Fibroblast of peridontal ligament (primary cell): Measurements from ENCODE around the gene HIVEP3.
"Not testable (repeated sequence)": the region's sequence is repeated elsewhere in the genome, so short reads cannot be mapped to it uniquely, and the experiment has no call there.

Source experiments
- DNase-seq: peaks from one replicate; pipeline ENCODE4 v3.0.0-alpha.2; 2010; ENCODE audit errors: extremely low read depth

Gene HIVEP3

GRCh38 chr1:41562328-41562727 is 356.4 kb downstream of the HIVEP3 start:
- DNase-seq = no peak

GRCh38 chr1:41560931-41561330 is 357.8 kb downstream of the HIVEP3 start:
- no peak for DNase-seq

- no peak for DNase-seq
Measured at GRCh38 chr1:41560496-41560895, 358.2 kb downstream of the HIVEP3 start.

GRCh38 chr1:41559331-41559730 is 359.4 kb downstream of the HIVEP3 start:
- no peak for DNase-seq

- DNase-seq = no peak
Measured at GRCh38 chr1:41558761-41559171, 360.0 kb downstream of the HIVEP3 start.

GRCh38 chr1:41557751-41558455 is 360.8 kb downstream of the HIVEP3 start:
- DNase-seq = no peak

- not testable (repeated sequence) for DNase-seq
Measured at GRCh38 chr1:41554746-41555145, 364.0 kb downstream of the HIVEP3 start.

GRCh38 chr1:41547781-41548560 is 370.8 kb downstream of the HIVEP3 start:
- no peak for DNase-seq

GRCh38 chr1:41547336-41547735 is 371.4 kb downstream of the HIVEP3 start:
- DNase-seq = no peak

- DNase-seq = no peak
Measured at GRCh38 chr1:41546833-41547135, 371.9 kb downstream of the HIVEP3 start.

GRCh38 chr1:41545996-41546832 is 372.5 kb downstream of the HIVEP3 start:
- peak; percentile 16 for DNase-seq

- DNase-seq = no peak
Measured at GRCh38 chr1:41542196-41542930, 376.4 kb downstream of the HIVEP3 start.

GRCh38 chr1:41541592-41541952 is 377.1 kb downstream of the HIVEP3 start:
- no peak for DNase-seq

GRCh38 chr1:41540886-41541591 is 377.7 kb downstream of the HIVEP3 start:
- no peak for DNase-seq

- no peak for DNase-seq
Measured at GRCh38 chr1:41539999-41540398, 378.7 kb downstream of the HIVEP3 start.

- DNase-seq = no peak
Measured at GRCh38 chr1:41539418-41539805, 379.3 kb downstream of the HIVEP3 start.

- no peak for DNase-seq
Measured at GRCh38 chr1:41538741-41539417, 379.8 kb downstream of the HIVEP3 start.

GRCh38 chr1:41537788-41538351 is 380.9 kb downstream of the HIVEP3 start:
- DNase-seq = peak; percentile 68

GRCh38 chr1:41537251-41537650 is 381.5 kb downstream of the HIVEP3 start:
- no peak for DNase-seq

GRCh38 chr1:41536361-41536802 is 382.3 kb downstream of the HIVEP3 start:
- DNase-seq = no peak
